Umbilical cord (tissue), 2 donors: ENCODE data around the gene TECPR1. TPM values are rescaled to one million over a fixed set of nuclear protein-coding genes. Genes with fewer than 3 reads are reported as not detected.

Experiments
- DNase-seq: peaks from one replicate; pipeline ENCODE4 v3.0.0-alpha.2; 2015; ENCODE audit warnings: low spot score
- total RNA-seq: library from RNA; depleted of rRNA; stranded (reverse); fragments of >200 nt; gene quantifications from one replicate; pipeline ENCODE4 v1.2.3, GENCODE V29; 2014; ENCODE audit warnings: low replicate concordance; ENCODE audit not compliant: insufficient read depth

Gene TECPR1
- total RNA-seq, 1 donor from 2014 or later = 11.8 TPM

GRCh38 chr7:98192781-98193457 is 59.1 kb downstream of the TECPR1 start:
- DNase-seq = no peak

GRCh38 chr7:98191668-98192431 is 60.2 kb downstream of the TECPR1 start:
- DNase-seq = no peak

GRCh38 chr7:98189559-98189958 is 62.5 kb downstream of the TECPR1 start:
- DNase-seq = no peak

- no peak for DNase-seq
Measured at GRCh38 chr7:98187138-98187502, 64.9 kb downstream of the TECPR1 start.

GRCh38 chr7:98186452-98187137 is 65.4 kb downstream of the TECPR1 start:
- peak; percentile 34 for DNase-seq

GRCh38 chr7:98185101-98185500 is 66.9 kb downstream of the TECPR1 start:
- DNase-seq = no peak

- DNase-seq = no peak
Measured at GRCh38 chr7:98180751-98181150, 71.3 kb downstream of the TECPR1 start.

- no peak for DNase-seq
Measured at GRCh38 chr7:98178762-98179490, 73.1 kb downstream of the TECPR1 start.

- DNase-seq = peak; percentile 14
Measured at GRCh38 chr7:98178321-98178720, 73.7 kb downstream of the TECPR1 start.

- DNase-seq = no peak
Measured at GRCh38 chr7:98177553-98177952, 74.5 kb downstream of the TECPR1 start.

- DNase-seq = no peak
Measured at GRCh38 chr7:98175260-98175940, 76.6 kb downstream of the TECPR1 start.

GRCh38 chr7:98174334-98175259 is 77.4 kb downstream of the TECPR1 start:
- no peak for DNase-seq

GRCh38 chr7:98171449-98171848 is 80.6 kb downstream of the TECPR1 start:
- no peak for DNase-seq

- DNase-seq = no peak
Measured at GRCh38 chr7:98170966-98171365, 81.1 kb downstream of the TECPR1 start.

GRCh38 chr7:98168904-98169621 is 83.0 kb downstream of the TECPR1 start:
- no peak for DNase-seq

- peak; percentile 56 for DNase-seq
Measured at GRCh38 chr7:98168181-98168903, 83.7 kb downstream of the TECPR1 start.

- DNase-seq = no peak
Measured at GRCh38 chr7:98167653-98168052, 84.4 kb downstream of the TECPR1 start.

GRCh38 chr7:98166668-98166970 is 85.4 kb downstream of the TECPR1 start:
- no peak for DNase-seq
